HG03354 (cell line): ENCODE measurements around the gene KCNK4.

Experiments used
- ATAC-seq: cut with Tn5 transposase; IDR thresholded peaks from one replicate; pipeline ENCODE4 v1.9.1; 2021; ENCODE audit warnings: mild to moderate bottlenecking; ENCODE audit not compliant: unreplicated experiment, poor library complexity, severe bottlenecking

The KCNK4 gene

DNA sequence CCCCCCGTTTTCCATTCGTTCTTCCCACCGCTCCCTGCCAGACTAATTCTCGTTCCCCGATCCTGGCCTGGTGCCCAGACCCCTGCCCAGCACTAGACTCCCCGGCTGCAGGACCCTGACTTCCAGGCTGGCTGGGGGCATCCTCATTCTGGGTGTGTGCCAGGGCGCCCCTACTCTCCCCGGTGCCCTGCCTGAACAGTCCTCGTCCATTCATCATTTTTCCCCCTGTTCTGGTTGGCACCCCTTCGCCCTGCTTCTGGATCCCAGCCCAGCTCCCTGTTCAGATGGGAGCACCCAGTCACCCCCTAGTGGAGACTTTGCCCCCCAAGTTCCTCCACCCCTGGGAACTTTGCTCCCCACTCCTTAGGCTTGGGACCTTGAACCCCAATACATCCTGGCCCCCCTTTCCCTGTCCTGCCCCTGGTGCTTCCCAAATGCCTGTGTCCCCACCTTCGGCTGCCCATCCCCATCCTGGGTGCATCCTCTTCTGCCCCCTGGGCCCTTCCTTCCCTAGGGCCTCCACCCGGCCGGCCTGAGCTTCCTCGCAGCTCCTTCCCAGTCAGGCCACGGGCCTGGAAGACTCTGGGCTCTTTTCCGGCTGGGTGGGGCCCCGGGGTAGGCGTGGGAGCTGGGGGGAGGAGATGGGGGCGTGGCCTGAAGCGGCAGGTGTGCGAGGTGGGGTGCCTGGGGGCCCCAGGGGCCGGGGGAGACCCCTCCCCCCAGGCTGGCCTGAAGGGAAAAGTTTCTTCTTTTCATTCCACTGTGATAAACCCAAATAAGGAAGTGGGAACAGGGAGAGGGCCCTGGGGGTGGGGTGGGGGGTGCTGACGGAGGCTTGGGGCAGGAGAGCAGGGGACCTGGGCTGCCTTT, 38.9 kb upstream of the KCNK4 start:
- ATAC-seq = no peak

DNA sequence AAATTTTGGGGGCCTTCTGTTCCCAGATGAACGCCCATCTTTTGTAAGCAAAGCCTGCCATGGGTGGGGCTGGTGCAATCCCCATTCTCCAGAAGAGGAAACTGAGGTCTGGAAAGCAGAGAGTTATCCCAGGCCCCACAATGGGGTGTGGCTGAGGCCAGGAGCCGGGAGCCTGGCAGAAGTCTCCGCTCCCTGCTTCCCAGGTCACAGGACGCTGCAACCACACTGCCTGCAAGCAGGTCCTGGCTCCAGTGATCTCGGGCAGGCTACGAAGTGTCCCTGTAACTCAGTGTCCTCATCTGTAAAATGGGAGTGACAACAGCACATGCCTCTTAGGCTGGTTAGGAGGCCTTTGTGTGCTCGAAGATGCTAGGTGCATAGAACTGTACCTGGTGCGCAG, 38.1 kb upstream of the KCNK4 start:
- ATAC-seq = no peak

DNA sequence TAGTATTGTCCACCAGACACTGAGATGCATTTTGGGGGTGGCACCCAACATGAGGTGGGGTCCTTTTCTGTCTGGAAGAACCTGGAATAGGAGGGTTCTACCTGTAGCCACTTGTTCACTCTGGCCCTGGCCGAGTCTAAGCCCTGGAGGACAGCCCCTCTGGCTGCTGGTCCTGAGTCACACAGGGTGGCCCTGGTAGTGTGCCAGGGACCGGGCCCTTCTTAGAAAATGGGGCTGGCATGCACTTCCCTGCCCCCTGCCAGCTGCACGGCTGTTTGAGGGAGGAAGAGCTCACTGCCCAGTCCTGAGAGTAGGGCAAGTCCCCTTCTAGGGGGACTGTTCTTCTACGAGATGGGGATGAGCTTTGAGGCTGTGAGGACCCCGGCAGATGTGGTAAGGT, 37.6 kb upstream of the KCNK4 start:
- ATAC-seq = no peak

DNA sequence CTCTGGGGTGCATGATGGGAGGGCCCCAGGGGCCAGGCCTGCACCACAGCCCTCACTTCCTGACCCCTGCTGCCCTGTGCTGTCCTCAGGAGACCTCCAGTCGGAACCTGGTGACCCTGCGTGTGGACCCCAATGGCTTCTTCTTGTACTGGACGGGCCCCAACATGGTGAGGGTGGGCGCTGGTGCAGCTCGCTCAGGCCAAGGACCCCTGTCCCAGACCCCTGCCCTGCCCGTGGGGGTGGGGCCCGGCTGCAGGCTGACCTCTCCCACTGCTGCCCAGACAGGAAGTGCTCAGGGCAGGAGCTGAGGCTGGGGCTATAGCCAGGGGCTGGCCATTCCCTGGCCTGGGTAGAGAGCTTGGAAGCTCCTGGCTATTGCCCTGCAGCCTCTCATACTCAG, 36.8 kb upstream of the KCNK4 start:
- no peak for ATAC-seq

DNA sequence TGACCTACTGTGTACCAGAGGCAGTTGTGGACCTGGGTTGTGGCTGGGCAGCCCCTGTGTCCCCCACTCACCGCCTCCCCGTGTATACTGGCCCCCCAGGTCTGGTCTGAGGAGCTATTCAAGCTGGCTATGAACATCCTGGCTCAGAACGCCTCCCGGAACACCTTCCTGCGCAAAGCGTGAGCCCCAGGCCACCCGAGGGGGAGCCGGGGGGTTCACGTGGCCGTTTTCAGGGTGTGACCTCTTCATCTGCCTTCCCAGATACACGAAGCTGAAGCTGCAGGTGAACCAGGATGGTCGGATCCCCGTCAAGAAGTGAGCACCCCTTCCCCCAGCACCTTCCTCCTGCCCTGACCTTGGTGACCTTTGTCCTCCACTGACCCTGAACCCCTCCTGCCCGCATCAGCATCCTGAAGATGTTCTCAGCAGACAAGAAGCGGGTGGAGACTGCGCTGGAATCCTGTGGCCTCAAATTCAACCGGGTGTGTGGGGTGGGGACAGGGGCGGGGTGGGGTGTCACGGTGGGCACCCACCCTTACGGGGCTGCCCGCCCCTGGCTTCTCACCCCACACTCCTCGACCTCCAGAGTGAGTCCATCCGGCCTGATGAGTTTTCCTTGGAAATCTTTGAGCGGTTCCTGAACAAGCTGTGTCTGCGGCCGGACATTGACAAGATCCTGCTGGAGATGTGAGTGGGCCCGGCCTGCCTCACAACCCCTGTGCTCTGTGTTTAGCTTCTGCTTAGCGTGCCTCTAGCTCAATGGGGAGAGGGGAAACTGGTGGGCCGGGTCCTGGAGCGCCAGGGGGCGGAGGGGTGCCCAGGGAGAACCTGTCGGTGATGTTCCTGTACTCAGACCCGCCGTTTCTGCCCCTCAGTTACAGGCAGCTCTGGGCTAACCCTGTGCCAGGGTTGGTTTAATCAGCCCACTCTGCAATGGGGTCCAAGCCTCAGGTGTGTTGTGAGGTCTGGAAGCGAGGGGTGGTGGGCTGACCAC, 35.7 kb upstream of the KCNK4 start:
- no peak for ATAC-seq

DNA sequence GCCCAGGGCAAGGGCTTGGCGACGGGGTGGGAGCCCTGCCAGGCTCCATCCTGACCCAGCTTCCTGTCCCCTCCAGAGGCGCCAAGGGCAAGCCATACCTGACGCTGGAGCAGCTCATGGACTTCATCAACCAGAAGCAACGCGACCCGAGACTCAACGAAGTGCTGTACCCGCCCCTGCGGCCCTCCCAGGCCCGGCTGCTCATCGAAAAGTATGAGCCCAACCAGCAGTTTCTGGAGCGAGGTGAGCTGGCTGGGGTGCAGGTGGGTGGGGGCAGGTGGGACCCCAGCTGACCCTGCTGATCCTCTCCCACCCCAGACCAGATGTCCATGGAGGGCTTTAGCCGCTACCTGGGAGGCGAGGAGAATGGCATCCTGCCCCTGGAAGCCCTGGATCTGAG, 34.8 kb upstream of the KCNK4 start:
- no peak for ATAC-seq

DNA sequence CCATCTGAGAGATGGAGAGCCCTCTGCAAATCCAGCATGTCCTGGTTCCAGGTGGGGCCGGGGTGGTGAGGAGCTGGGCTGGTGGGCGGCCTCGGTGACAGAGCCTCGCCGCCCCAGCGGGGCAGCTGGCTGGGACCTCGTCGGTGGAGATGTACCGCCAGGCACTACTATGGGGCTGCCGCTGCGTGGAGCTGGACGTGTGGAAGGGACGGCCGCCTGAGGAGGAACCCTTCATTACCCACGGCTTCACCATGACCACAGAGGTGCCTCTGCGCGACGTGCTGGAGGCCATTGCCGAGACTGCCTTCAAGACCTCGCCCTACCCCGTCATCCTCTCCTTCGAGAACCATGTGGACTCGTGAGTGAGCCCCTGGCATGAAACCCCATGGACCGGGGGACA, 32.7 kb upstream of the KCNK4 start:
- ATAC-seq = no peak

DNA sequence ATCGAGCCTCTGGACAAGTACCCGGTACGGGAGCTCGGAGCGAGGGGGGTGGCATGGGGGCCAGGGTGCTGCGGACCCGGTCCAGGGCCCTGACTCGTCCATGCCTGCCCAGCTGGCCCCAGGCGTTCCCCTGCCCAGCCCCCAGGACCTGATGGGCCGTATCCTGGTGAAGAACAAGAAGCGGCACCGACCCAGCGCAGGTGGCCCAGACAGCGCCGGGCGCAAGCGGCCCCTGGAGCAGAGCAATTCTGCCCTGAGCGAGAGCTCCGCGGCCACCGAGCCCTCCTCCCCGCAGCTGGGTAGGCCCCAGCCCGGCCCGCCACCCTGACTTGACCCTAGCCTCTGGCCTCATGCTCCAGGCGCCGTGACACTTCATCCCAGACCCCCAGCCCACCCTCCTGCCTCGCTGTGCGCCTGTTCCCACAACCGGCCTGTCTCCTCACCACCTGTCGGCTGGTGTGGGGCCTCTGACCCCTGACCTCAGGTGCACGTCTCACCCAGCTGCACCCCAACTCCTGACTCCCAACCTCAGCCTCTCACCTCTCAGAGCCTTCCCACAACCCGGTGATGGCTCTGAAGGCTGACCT, 32.1 kb upstream of the KCNK4 start:
- ATAC-seq = no peak

DNA sequence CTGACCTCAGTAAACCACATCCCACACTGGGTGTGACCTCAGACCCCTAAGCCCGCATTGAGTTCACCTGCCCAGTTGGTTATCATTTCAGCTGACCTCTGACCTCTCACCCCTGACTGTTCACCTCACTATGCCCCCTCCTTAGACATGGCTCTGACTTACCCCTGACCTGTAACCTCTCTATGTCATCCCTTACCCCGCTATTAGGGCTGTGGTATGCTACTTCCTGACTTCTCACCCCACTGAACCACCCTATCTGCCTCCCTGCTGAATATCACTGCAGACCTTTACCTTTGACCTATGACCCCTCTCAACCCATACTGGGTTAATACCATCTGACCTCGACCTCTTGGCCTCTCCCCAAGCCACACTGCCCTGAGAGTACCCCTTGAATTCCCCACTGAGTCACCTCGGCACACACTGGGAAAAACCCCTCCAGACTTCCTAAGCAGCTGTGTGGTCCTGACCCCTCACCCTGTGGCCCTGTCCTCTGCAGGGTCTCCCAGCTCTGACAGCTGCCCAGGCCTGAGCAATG, 31.5 kb upstream of the KCNK4 start:
- ATAC-seq = no peak

DNA sequence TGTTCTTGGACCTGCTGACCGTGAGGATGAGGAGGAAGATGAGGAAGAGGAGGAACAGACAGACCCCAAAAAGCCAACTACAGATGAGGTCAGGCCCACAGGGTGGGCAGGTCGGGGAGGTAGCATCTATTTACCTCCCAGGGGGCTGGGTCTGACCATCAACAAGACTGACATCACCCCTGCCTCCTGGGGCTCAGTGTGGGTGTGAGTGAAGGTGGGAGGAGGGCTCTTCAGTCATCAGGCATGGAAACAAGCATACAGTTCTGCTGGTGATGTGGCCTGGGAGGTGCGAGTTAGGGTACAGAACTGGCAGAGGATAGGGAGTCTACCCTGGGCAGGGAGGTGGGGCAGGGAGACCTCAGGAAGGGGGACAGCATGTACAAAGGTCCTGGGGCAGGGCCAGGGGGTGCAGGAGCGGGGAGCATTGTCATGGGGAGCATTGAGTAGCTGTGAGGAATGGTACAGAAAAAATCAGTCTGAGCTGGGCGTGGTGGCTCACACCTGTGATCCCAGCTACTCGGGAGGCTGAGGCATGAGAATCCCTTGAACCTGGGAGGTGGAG, 30.9 kb upstream of the KCNK4 start:
- ATAC-seq = no peak

DNA sequence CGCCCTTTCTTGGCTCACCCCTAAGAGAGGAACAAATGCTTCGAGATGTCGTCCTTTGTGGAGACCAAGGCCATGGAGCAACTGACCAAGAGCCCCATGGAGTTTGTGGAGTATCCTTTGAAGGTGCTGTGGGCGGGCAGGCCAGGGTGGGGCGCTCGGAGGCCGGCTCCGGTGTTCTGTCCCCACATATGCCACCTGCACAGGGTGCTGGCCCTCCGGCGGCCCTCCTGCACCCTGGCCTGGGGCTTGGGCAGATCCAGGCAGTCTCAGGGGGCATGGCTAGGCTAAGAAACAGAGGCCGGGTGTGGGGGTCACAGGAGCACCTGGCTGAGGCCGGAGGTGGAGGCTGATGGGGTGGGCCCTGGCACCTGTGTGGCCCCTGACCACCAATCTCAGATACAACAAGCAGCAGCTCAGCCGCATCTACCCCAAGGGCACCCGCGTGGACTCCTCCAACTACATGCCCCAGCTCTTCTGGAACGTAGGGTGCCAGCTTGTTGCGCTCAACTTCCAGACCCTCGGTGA, 29.5 kb upstream of the KCNK4 start:
- ATAC-seq = no peak

DNA sequence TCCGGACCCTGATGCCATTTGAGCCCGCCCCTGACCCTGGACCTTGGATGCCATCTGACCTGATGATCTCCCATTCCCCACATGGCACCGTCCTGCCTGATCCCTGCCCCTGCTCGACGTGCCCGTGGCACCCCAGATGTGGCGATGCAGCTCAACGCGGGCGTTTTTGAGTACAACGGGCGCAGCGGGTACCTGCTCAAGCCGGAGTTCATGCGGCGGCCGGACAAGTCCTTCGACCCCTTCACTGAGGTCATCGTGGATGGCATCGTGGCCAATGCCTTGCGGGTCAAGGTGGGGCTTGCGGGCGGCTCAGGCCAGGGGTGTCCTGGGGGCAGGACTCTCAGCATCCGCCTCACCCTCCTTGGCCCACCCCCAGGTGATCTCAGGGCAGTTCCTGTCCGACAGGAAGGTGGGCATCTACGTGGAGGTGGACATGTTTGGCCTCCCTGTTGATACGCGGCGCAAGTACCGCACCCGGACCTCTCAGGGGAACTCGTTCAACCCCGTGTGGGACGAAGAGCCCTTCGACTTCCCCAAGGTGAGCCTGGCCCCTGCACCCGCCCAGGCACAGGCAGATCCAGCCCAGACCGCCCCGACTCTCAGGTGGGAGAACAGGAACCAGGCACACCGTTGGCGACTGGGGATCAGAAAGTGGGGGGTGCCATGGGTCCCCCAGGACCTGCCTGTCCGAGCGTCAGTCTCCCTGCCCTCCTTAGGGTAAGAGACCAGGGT, 28.7 kb upstream of the KCNK4 start:
- no peak for ATAC-seq

DNA sequence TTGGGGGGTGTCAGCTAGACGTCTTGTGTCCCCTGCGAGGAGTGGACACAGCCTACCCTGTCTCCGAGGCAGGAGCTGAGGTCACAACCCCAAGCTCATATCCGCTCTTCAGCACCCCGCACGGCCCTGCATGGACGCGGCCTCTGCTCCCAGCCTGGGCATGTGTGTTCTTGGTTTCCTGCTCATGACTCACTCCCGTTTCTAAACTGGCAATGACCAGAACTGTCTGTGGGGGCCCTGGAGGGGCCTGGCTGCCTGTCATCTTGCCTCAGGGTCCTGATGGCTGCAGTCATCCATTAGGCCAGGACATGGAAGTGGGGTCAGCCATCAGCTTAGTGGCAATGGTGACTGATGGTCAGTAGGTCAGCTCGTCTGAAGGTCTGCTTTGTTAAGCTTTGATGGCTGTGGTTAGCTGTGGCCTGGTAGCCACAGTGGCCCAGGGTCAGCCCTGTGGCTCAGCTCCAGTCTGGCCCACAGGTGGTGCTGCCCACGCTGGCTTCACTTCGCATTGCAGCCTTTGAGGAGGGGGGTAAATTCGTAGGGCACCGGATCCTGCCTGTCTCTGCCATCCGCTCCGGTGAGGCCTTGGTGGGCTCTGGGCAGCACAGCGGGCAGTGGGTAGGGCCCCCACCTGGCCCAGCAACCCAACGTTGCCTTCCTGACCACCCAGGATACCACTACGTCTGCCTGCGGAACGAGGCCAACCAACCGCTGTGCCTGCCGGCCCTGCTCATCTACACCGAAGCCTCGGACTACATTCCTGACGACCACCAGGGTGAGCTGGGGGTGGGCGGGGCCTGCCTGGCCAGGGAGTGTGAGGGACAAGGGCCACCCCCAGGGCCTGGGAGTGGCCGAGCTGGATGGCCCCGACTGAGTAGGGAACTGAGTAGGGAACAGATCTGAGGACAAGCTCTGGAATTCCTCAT, 27.8 kb upstream of the KCNK4 start:
- no peak for ATAC-seq

DNA sequence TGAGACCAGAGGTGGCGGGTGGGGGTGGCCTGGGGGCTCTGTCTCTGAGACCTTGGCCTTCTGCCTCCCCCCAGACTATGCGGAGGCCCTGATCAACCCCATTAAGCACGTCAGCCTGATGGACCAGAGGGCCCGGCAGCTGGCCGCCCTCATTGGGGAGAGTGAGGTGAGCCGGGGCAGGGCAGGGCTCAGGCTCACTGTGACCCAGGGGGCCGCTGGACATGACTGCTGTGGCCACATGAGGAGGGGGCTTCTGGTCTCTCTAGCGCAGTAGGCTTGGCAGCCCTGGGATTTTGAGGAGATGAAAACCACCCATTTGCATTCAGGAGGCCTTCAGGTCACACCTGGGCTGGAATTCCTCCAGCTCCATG, 27.2 kb upstream of the KCNK4 start:
- ATAC-seq = no peak

DNA sequence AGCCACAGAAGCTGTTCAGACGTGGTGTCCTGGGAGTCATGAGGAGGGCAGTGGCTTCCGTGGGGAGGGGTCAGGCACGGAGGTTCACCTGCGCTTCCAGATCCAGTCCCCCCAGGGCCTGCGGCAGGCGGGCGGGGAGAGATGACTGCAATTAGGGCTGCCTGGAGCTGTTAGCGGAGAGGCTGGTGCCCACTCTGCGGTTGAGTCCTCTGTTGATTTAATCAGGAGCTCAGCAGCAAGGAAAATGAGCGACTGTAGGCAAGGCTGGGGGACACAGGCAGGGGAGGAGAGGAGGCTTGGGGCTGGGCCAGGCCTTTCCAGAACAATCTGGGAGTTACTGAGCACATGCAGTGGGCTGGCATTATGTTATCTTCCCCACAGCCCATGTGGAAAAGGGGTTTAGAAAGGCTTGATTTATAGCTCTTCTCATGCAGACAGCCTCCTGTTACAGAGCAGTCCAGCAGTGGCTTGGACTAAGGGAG, 26.7 kb upstream of the KCNK4 start:
- no peak for ATAC-seq

DNA sequence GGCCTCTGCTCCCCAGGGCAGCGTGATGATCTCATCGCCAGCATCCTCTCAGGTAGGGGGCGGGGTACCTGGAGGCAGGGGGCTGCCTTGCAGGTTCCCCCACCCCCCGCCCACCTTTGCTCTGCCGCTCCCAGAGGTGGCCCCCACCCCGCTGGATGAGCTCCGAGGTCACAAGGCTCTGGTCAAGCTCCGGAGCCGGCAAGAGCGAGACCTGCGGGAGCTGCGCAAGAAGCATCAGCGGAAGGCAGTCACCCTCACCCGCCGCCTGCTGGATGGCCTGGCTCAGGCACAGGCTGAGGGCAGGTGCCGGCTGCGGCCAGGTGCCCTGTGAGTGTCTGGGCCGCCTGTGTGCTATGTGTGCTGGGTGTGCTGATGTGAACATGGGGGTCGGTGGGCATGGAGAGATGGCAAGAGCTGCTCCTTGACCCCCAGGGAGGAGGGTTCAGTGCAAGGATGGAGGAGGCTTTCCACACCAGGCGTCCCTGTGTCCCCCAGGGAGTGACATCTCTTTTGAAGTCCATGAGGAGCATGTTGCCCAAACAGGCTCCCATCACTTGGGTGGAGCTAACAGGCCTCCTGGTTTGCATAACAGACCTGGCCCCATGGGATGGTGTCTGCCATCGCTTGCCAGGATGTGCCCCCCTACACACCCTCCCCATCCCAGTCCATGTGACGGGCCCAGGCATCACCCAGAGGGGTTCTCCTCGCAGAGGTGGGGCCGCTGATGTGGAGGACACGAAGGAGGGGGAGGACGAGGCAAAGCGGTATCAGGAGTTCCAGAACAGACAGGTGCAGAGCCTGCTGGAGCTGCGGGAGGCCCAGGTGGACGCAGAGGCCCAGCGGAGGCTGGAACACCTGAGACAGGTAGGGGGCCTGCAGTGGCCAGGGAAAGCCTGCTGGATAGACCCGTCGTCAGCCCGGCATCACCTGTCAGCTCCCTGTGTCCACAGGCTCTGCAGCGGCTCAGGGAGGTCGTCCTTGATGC, 25.6 kb upstream of the KCNK4 start:
- ATAC-seq = no peak

DNA sequence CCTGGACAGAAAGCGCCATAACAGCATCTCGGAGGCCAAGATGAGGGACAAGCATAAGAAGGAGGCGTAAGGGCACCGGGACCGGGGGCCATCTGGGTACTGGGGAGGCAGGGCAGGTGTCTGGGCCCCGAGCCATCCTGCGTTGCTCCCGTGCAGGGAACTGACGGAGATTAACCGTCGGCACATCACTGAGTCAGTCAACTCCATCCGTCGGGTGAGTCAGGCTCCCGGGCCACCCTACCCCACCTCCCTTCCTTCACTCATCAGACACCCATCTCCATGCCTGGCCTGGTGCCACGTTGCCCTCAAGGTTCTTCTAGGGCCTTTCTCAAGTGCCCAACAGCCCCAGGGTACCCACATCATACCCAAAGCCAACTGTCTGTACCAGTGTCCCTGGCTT, 24.8 kb upstream of the KCNK4 start:
- no peak for ATAC-seq
